Measurements from ENCODE around the gene MTURN. TPM values are rescaled to one million over a fixed set of nuclear protein-coding genes. Genes with fewer than 3 reads are reported as not detected.

The MTURN gene
- total and polyA plus RNA-seq, 8 donors: 8.7 to 14.9 (median 11.4) TPM

DNA sequence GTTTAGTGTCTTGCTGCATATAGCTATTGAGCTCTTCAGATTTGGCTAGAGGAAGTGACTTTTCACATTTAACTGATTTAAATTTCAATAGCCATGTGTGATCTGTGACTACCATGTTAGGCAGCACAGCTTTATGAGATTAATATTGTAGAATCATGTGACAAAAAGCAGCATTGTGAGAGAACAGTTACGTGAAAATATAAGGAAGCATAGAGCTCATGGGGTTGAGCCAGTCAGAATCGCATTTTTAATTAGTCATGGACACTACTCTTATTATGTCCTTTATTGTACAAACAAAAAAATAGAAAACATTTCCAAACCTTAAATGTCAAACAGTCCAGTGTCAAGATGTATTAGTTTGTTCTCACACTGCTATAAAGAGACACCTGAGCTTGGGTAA, 48.0 kb downstream of the MTURN start:
- 93 to 95% methylated on average over 2 of the region's 2 CpGs for WGBS, 2 donors
- Histone ChIP-seq H3K9me3 (no peaks in the 10 kb centered on the region), H3K4me1 (peaks cover 28 to 50% (median 36%) of the 10 kb centered on the region in 3 donors), H3K27ac (peak overlapping the region in 1 of 4 donors; percentile 83), H3K4me3 (no peak overlapping the region), H3K36me3 (no peaks in the 10 kb centered on the region), H3K27me3 (no peaks in the 10 kb centered on the region)
- ATAC-seq (no peak), DNase-seq (no peak), FAIRE-seq (no peak)
- no peak for TF ChIP-seq CTCF (IDR thresholded peaks at IDR 0.05)
- intact Hi-C loops (cut with DNase I): no loop called here

GRCh38 chr7:30183749-30184369, 49.1 kb downstream of the MTURN start:
- Histone ChIP-seq H3K4me1 (peaks cover 28 to 48% (median 35%) of the 10 kb centered on the region in 3 donors), H3K27ac (peak overlapping the region; percentile 36 to 83 (median 62)), H3K9me3 (no peaks in the 10 kb centered on the region), H3K36me3 (no peaks in the 10 kb centered on the region), H3K27me3 (no peaks in the 10 kb centered on the region), H3K4me3 (no peak overlapping the region)
- FAIRE-seq (no peak), ATAC-seq (peak; percentile 13 to 33 (median 27)), DNase-seq (no peak)
- TF ChIP-seq CTCF (IDR thresholded peaks at IDR 0.05): no peak
- WGBS, 2 donors: 35% methylated on average over 4 of the region's 4 CpGs
- intact Hi-C loops (cut with DNase I): no loop called here

DNA sequence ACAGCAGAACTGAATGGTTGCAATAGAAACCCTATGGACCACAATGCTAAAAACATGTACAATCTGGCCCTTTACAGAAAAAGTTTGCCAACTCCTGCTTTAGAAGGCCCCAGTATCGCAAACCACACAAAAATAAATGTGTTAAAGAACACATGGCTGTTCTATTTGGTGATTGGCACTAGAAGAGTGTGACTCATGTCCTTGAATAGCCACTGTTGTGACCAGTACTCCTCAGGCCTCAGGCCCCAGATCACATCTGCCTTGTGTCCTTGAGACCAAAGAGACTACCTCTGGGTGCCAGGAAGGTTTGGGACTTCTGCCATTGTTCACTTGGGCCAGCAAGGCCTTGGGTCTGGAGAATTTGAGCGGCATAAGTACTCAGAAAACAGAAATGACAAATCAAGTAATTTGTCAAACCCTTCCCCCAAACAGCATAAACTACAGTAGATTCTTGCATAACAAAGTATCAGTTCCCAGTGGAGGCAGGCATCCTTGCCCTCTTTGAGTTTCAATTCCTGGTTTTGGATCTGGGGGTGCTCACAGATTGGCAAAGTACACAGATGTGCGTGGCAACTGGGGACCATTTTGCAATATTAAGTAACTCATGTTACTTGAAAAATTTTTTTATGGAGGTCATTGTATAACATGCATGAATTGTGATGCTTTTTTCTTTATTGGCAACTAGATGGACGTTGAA, 50.2 kb downstream of the MTURN start:
- Histone ChIP-seq H3K4me3 (no peak overlapping the region), H3K9me3 (no peaks in the 10 kb centered on the region), H3K4me1 (peaks cover 28 to 41% (median 29%) of the 10 kb centered on the region in 3 donors), H3K27ac (peak overlapping the region; percentile 36 to 83 (median 62)), H3K36me3 (no peaks in the 10 kb centered on the region), H3K27me3 (no peaks in the 10 kb centered on the region)
- no peak for FAIRE-seq
- 43 to 51% methylated on average over 4 of the region's 4 CpGs for WGBS, 2 donors
- intact Hi-C loops (cut with DNase I): no loop called here
- ATAC-seq: peak; percentile 94 to 96 (median 95)
- TF ChIP-seq CTCF (IDR thresholded peaks at IDR 0.05): no peak
- peak in 5 of 6 donors; percentile 81 to 91 (median 90) for DNase-seq

GRCh38 chr7:30185496-30185895, 50.7 kb downstream of the MTURN start:
- no peak for ATAC-seq
- Histone ChIP-seq H3K36me3 (no peaks in the 10 kb centered on the region), H3K27ac (peak overlapping the region in 2 of 4 donors; percentile 76 to 83), H3K27me3 (no peaks in the 10 kb centered on the region), H3K9me3 (no peaks in the 10 kb centered on the region), H3K4me1 (peaks cover 28 to 41% (median 29%) of the 10 kb centered on the region in 3 donors), H3K4me3 (no peak overlapping the region)
- TF ChIP-seq CTCF (IDR thresholded peaks at IDR 0.05): no peak
- DNase-seq: no peak
- intact Hi-C loops (cut with DNase I): no loop called here
- FAIRE-seq: no peak

GRCh38 chr7:30186725-30187124, 51.9 kb downstream of the MTURN start:
- no peak overlapping the region for H3K27ac ChIP-seq
- peaks cover 28 to 39% (median 29%) of the 10 kb centered on the region in 3 donors for H3K4me1 ChIP-seq
- intact Hi-C loops (cut with DNase I): no loop called here
- H3K27me3 ChIP-seq: no peaks in the 10 kb centered on the region
- H3K36me3 ChIP-seq: no peaks in the 10 kb centered on the region
- no peak overlapping the region for H3K4me3 ChIP-seq
- no peaks in the 10 kb centered on the region for H3K9me3 ChIP-seq
- ATAC-seq (no peak), FAIRE-seq (no peak), DNase-seq (no peak)
- no peak for TF ChIP-seq CTCF (IDR thresholded peaks at IDR 0.05)
- 89 to 92% methylated on average over 1 of the region's 1 CpG for WGBS, 2 donors
